ENCODE data around the gene CD1D.
"Not testable (repeated sequence)": the region's sequence is repeated elsewhere in the genome, so short reads cannot be mapped to it uniquely, and the experiment has no call there.

The CD1D gene

DNA sequence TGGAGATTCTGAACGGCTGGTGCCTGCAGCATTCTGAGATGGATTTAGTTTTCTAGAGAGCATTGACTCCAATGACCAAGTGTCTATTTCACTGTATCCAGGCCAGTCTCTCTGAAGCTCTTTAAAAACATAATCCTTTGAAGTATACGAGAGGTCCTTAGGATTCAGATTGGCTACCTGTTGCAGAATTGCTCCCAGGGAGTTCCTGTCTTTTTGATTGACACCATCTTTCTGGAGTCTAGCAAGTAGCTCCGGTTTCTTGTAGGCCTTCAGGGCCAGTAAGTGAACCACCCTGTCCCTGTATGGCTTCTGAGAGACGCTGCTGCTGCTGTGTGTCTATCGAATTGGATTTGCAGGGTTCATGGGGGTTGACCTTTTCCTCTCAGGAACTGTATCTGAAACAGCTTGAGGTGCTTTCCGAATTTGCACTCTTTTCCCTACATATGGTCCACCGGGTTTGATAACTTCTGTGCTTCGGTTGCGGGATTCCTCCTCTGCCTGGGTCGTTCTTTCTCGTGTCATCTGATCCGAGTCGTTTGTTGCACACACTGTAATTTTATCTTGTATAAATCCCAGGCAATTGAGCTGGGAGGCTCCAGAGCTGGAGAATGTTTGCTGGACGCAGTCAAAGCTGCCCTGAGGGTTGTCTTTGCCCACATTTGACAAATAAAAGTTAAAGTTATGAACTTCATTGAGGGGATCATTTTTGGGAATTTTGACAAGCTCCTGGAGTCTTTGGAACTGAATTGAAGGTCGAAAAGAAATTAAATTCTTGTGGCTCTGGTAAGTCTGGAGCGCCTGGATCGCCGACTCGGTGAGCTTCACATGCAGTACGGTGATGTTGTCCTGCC, 3.6 kb upstream of the CD1D start:
- DNase-seq, result not testable (repeated sequence)

- peak; percentile 68 for DNase-seq
Measured at GRCh38 chr1:158177700-158178450, 2.8 kb upstream of the CD1D start.

- peak; percentile 44 for DNase-seq
Measured at GRCh38 chr1:158179301-158180041, 1.2 kb upstream of the CD1D start.

DNA sequence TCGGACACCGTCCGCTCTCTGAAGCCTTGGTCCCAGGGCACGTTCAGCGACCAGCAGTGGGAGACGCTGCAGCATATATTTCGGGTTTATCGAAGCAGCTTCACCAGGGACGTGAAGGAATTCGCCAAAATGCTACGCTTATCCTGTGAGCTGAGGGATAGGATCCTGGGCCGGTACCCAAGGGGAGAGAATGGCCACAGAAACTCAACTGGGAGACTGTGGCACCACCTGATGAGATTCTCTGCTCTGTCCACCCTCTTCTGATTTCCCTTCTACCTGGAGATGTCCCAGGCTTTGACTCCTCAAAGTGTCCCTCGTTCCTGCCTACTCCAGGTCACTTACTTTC, 855 bp downstream of the CD1D start:
- no peak for DNase-seq

GRCh38 chr1:158185770-158186169, 5.1 kb downstream of the CD1D start:
- peak; percentile 31 for DNase-seq

- DNase-seq, result no peak
Measured at GRCh38 chr1:158186180-158186579, 5.5 kb downstream of the CD1D start.

GRCh38 chr1:158188611-158189010, 7.9 kb downstream of the CD1D start:
- no peak for DNase-seq

DNA sequence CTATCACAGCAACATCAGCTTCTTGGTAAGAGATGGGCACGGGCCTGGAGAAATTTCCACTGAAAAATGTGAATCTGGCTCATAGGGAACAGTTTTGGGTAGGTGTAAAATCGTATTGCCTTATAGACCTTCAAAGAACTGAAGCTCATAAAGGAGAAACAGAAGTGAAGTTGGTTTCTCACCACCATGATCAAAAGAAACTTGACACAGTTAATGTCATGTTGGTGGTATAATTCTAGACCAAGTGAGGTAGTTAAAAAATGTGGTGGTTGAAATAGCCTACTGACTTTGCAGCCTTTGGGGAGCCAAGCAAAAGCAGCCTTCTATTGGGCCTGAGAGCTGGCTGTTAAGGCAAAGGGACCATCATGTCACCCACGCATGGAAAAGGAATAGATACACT, 8.9 kb downstream of the CD1D start:
- DNase-seq, result no peak

DNA sequence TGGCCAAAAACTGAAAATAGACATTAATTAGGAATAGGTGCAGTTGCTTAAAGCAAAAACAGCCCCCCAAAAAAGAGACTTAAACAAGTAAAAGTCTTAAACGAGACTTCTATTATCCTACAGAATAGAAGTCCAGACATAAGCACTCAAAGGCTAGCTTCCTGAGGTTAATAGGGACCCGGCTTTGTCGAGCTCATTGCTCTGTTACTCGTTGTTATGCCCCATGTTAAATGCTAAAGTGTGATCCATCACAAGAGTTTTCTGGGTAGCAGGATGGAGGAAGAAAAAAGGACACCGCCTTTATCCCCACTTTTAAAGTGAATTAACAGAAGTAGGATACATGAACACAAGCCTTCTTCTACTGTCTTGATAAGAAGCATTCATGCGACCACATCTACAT, 10.6 kb downstream of the CD1D start:
- no peak for DNase-seq

GRCh38 chr1:158196461-158196860, 15.8 kb downstream of the CD1D start:
- no peak for DNase-seq

- no peak for DNase-seq
Measured at GRCh38 chr1:158199849-158200248, 19.2 kb downstream of the CD1D start.

DNA sequence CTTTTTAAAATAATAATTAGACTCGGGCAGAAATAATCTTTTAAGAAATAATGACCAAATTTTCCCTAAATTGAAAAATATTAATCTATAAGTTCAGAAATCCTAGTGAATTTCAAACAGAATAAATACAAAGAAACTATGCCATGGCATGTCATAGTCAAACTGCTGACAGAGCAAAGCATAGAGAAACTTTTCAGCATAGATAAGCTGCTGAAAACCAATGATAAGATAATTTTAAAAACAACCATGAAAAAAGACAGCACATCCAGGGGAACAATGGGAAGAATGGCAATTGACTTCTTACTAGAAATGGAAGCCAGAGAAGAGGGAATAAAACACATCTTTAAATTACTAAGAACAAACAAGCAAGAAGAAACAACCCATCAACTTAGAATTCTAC, 19.8 kb downstream of the CD1D start:
- DNase-seq, result no peak

DNA sequence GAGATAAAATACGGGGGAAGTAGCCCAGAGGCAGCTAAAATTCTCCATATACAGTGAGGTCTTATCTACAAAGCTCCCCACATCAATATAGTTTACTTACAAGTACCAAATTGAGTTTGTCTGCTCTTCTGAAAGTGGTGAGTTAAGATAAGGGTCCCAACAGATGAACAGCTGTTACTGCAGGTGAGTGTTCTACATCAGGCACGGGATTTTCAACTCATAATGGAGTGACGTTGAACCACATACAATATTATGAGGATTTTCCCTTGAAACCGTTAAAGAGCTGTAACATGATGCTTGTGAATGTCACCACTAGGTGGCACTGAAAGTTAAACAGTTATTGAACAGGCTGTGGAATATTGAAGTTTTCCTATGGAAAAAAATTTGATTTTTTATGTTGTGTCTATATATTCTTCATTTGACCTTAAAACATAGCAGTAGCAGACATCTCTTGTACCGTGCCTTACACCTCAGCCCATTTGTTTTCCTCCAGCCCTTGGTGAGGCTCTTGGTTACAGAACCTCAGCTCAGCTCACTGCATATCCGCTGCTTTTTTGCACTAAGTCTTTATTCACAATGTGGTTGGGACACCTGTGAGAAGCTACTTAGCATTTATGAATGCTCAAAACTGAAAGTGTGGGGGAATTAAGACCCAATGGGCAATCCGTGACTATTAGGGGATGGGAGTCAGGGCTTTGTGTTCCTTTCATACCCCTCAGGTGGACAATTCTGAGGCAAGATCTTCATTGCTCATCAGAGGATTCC, 23.2 kb downstream of the CD1D start:
- no peak for DNase-seq

GRCh38 chr1:158204458-158204827, 23.7 kb downstream of the CD1D start:
- no peak for DNase-seq

GRCh38 chr1:158208586-158209116, 28.0 kb downstream of the CD1D start:
- DNase-seq, result no peak

DNA sequence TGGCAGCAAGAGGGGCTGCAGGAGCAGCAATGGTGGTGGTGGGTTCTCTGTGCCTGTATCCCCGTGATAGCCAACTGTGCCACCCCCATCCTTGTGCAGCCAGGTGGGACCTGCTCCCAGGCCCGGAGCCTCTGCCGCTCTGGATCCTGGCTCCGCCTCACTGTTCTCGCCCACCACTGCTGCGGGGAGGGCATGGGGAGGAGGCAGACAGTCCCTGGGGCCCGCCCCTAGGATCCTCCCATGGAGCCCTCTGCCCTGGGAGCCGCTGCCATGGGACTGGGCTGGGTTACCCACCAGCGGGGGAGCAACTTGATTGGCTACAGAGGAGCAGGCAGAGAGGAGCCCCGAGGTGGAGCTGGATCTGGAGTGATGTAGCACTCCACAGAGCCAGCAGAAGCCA, 31.6 kb downstream of the CD1D start:
- DNase-seq, result no peak

DNA sequence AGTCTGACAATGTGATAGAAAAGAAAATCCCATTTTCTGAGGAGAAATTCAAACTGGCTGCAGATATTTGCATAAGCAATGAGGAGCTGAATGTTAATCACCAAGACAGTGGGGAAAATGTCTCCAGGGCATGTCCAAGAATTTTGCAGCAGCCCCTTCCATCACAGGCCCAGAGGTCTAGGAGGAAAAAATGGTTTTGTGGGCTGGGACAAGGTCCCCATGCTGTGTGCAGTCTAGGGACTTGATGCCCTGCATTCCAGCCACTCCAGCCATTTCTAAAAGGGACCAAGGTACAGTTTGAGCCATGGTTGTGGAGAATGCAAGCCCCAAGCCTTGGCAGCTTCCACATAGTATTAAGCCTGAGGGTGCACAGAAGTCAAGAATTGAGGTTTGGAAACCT, 42.8 kb downstream of the CD1D start:
- DNase-seq, result not testable (repeated sequence)

- DNase-seq, result no peak
Measured at GRCh38 chr1:158227904-158228623, 47.4 kb downstream of the CD1D start.
